ENCODE data around the gene CCDC136. TPM values are rescaled to one million over a fixed set of nuclear protein-coding genes. Genes with fewer than 3 reads are reported as not detected.

CCDC136 gene
- total and polyA plus RNA-seq, 2 donors: 18.4 to 27.3 TPM

GRCh38 chr7:128763541-128763940 lies 28.2 kb upstream of the CCDC136 start:
- WGBS: 64% methylated on average over 3 of the region's 3 CpGs
- H3K4me1 ChIP-seq (ENCODE audit: insufficient read depth): no peaks in the 10 kb centered on the region
- DNase-seq (ENCODE audit: extremely low spot score): no peak
- no peak overlapping the region for H3K27ac ChIP-seq (ENCODE audit: low read depth)
- H3K36me3 ChIP-seq (ENCODE audit: insufficient read depth): peaks cover 6% of the 10 kb centered on the region
- H3K4me3 ChIP-seq (ENCODE audit: low read depth, low read length): no peak overlapping the region

GRCh38 chr7:128767475-128768110 lies 24.2 kb upstream of the CCDC136 start:
- 95% methylated on average over 6 of the region's 6 CpGs for WGBS
- DNase-seq (ENCODE audit: extremely low spot score): no peak
- Histone ChIP-seq H3K4me3 (ENCODE audit: low read depth, low read length) (no peak overlapping the region), H3K27ac (ENCODE audit: low read depth) (no peak overlapping the region), H3K4me1 (ENCODE audit: insufficient read depth) (no peaks in the 10 kb centered on the region), H3K36me3 (ENCODE audit: insufficient read depth) (peaks cover 10% of the 10 kb centered on the region)

- Histone ChIP-seq H3K36me3 (ENCODE audit: insufficient read depth) (peaks cover 10% of the 10 kb centered on the region), H3K4me1 (ENCODE audit: insufficient read depth) (no peaks in the 10 kb centered on the region), H3K27ac (ENCODE audit: low read depth) (no peak overlapping the region), H3K4me3 (ENCODE audit: low read depth, low read length) (no peak overlapping the region)
- WGBS: 43% methylated on average over 2 of the region's 2 CpGs
- no peak for DNase-seq (ENCODE audit: extremely low spot score)
Measured at GRCh38 chr7:128770233-128770632, 21.5 kb upstream of the CCDC136 start.

DNA sequence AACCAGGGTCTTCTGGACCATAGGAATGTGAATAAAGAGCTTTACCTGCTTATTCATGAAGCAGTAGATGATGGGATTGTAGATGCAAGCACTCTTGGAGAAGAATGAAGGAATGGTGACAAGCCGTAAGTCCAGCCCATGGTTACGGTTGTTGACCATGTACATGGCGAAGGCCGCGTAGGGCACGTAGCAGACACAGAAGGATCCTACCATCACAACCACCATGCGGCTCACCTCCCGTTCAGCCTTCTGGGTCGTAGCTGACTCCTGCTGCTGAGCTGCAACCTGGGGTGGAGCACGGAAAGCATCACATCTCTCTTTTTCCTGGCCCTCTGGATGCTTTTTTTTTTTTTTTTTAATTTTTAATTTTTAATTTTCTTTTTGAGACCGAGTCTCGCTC lies 18.2 kb upstream of the CCDC136 start:
- H3K27ac ChIP-seq (ENCODE audit: low read depth): no peak overlapping the region
- no peak for DNase-seq (ENCODE audit: extremely low spot score)
- no peak overlapping the region for H3K4me3 ChIP-seq (ENCODE audit: low read depth, low read length)
- 96% methylated on average over 12 of the region's 12 CpGs for WGBS
- no peaks in the 10 kb centered on the region for H3K4me1 ChIP-seq (ENCODE audit: insufficient read depth)
- peaks cover 3% of the 10 kb centered on the region for H3K36me3 ChIP-seq (ENCODE audit: insufficient read depth)

DNA sequence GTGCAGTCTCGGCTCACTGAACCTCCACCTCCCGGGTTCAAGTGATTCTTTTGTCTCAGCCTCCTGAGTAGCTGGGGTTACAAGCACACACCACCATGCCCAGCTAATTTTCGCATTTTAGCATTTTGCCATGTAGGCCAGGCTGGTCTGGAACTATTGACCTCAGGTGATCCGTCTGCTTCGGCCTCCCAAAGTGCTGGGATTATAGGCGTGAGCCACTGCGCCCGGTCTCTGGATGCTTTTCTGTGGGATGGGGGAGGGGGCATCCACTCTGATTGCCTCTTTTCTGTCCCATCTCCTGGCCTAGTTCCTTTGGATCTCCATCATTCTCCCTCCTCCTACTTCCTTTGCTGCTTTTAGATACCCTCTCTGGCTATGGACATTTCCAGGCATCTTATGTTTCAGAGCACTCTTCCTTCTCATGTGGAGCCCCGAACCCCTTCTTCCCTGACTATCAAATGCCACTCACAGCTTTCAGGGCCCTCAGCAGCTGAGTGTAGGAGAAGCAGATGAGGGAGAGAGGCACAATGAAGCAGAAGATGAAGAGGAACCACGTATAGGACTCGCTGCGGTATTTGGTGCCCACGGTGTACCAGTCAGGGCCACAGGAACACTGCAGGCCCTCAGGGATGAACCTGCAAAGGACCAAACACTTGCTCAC lies 17.6 kb upstream of the CCDC136 start:
- no peaks in the 10 kb centered on the region for H3K4me1 ChIP-seq (ENCODE audit: insufficient read depth)
- 90% methylated on average over 13 of the region's 13 CpGs for WGBS

GRCh38 chr7:128774921-128775320 lies 16.8 kb upstream of the CCDC136 start:
- 93% methylated on average over 7 of the region's 7 CpGs for WGBS
- H3K4me3 ChIP-seq (ENCODE audit: low read depth, low read length): no peak overlapping the region
- no peaks in the 10 kb centered on the region for H3K4me1 ChIP-seq (ENCODE audit: insufficient read depth)
- H3K36me3 ChIP-seq (ENCODE audit: insufficient read depth): peaks cover 2% of the 10 kb centered on the region
- no peak overlapping the region for H3K27ac ChIP-seq (ENCODE audit: low read depth)
- no peak for DNase-seq (ENCODE audit: extremely low spot score)

More for the DNA sequence above, 17.6 kb upstream of the CCDC136 start:
- DNase-seq (ENCODE audit: extremely low spot score): no peak
- H3K4me3 ChIP-seq (ENCODE audit: low read depth, low read length): no peak overlapping the region
- peaks cover 2% of the 10 kb centered on the region for H3K36me3 ChIP-seq (ENCODE audit: insufficient read depth)
- H3K27ac ChIP-seq (ENCODE audit: low read depth): no peak overlapping the region

DNA sequence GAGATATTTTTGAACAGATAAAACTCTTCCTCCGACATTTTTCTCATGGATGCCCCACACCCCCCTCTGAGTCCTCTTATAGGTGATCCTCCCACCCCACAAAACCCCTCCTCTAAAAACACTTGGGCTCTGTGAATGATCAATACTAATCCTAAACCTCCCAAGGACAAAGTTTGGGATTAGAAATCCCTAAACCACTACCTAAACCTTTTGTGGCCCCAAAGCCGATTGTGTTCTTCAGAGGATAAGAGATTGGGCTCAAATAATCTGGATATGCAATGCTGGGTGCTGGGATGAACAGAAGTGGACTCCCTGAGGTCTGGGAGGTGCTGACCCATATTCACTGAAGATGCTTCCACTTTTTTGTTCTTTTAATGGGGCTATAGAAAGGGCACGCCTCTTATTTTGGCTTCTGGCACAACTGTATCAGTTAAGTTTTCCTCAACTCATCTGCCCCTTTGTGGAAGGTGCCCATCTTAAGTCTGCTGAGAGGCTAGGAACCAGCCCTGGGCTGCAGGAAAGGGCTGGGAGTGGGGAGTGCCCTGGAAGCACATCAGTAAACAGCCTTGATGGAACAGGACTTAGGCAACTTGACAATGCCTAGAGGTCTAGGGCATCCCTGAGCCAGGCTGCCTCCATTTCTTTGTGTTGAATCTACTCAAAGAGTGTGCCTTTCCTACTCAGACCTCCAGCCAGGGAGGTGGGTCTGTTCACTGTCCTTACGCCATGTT lies 15.9 kb upstream of the CCDC136 start, which contains the start of gene OPN1SW:
TSS of gene OPN1SW (minus strand) at position 51 of the 731 bp plus-strand sequence. CDS start at position 38, 13 bp downstream.
- no peaks in the 10 kb centered on the region for H3K36me3 ChIP-seq (ENCODE audit: insufficient read depth)
- 96% methylated on average over 4 of the region's 4 CpGs for WGBS
- H3K4me1 ChIP-seq (ENCODE audit: insufficient read depth): no peaks in the 10 kb centered on the region
- DNase-seq (ENCODE audit: extremely low spot score): no peak
- no peak within 1 kb of the TSS for H3K27ac ChIP-seq (ENCODE audit: low read depth)
- no peak within 1 kb of the TSS for H3K4me3 ChIP-seq (ENCODE audit: low read depth, low read length)

DNA sequence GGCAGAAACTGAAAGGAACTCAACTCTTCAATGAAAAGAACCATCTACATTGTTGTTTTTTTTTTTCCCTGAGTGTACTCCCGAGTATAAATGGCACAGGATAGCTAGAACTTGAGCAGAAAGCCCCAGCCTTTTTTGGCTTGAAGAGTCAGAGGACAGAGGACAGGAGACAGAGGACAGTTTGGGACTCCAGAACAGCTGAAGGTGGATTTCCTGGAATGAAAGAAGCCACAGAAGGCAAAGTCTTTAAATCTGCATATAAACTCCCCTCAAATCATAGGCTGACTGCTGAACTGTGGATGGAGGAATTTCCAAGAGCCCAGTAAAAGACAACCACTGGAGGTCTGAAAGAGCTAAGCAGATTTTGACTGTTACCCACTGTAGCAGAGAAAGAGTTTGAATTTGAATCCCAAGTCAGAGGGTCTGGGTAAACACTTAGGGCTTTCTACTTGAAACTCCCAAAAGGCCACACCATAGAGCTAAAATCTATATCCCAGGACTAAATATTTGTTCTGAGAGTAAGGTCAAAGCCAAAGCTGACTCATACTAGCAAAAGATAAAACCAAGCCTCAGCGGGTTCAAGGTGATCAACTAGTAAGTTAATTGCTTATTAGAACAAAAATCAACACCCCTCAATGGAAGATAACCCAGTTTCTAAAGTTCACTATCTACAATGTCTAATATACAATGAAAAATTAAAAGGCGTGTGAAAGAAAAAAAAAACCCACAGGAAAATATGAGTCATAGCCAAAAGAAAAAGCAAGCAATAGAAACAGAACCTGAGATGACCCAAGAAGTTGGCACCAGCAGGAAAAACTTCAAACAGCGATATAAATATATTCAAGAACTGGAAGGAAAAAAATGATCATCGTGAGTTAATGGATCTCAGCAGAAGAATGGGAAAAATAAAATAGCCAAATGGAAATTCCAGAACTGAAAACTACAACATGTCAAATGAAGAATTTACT lies 14.3 kb upstream of the CCDC136 start:
- Histone ChIP-seq H3K36me3 (ENCODE audit: insufficient read depth) (no peaks in the 10 kb centered on the region), H3K4me3 (ENCODE audit: low read depth, low read length) (no peak overlapping the region), H3K27ac (ENCODE audit: low read depth) (no peak overlapping the region), H3K4me1 (ENCODE audit: insufficient read depth) (no peaks in the 10 kb centered on the region)
- 63% methylated on average over 5 of the region's 5 CpGs for WGBS
- DNase-seq (ENCODE audit: extremely low spot score): no peak

- Histone ChIP-seq H3K27ac (ENCODE audit: low read depth) (no peak overlapping the region), H3K4me3 (ENCODE audit: low read depth, low read length) (no peak overlapping the region), H3K4me1 (ENCODE audit: insufficient read depth) (no peaks in the 10 kb centered on the region), H3K36me3 (ENCODE audit: insufficient read depth) (no peaks in the 10 kb centered on the region)
- DNase-seq (ENCODE audit: extremely low spot score): no peak
- WGBS: 95% methylated on average over 5 of the region's 5 CpGs
Measured at GRCh38 chr7:128778946-128779345, 12.8 kb upstream of the CCDC136 start.

- Histone ChIP-seq H3K27ac (ENCODE audit: low read depth) (no peak overlapping the region), H3K4me3 (ENCODE audit: low read depth, low read length) (no peak overlapping the region), H3K36me3 (ENCODE audit: insufficient read depth) (no peaks in the 10 kb centered on the region), H3K4me1 (ENCODE audit: insufficient read depth) (no peaks in the 10 kb centered on the region)
- WGBS: 39% methylated on average over 5 of the region's 5 CpGs
- no peak for DNase-seq (ENCODE audit: extremely low spot score)
Measured at GRCh38 chr7:128781126-128781525, 10.6 kb upstream of the CCDC136 start.

DNA sequence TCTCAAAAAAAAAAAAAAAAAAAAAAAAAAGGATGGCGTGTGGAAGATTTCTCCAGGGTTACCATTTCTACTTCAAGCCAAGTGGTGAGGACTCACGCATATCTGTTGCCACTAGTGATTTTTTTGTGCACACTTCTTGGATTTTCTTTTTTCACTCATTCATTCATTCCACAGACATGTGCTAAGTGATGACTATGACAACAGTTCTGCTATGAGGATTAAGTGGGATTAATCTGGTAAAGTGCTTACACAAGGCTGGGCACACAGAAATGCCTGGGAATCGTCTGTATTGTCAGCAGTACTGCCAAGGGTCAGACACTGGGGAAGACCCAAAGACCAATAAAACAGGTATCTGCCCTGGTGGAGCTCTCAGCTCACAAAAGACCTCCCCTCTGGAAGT lies 9.9 kb upstream of the CCDC136 start:
- Histone ChIP-seq H3K4me3 (ENCODE audit: low read depth, low read length) (no peak overlapping the region), H3K36me3 (ENCODE audit: insufficient read depth) (no peaks in the 10 kb centered on the region), H3K4me1 (ENCODE audit: insufficient read depth) (no peaks in the 10 kb centered on the region), H3K27ac (ENCODE audit: low read depth) (no peak overlapping the region)
- no peak for DNase-seq (ENCODE audit: extremely low spot score)
- WGBS: 38% methylated on average over 3 of the region's 3 CpGs

DNA sequence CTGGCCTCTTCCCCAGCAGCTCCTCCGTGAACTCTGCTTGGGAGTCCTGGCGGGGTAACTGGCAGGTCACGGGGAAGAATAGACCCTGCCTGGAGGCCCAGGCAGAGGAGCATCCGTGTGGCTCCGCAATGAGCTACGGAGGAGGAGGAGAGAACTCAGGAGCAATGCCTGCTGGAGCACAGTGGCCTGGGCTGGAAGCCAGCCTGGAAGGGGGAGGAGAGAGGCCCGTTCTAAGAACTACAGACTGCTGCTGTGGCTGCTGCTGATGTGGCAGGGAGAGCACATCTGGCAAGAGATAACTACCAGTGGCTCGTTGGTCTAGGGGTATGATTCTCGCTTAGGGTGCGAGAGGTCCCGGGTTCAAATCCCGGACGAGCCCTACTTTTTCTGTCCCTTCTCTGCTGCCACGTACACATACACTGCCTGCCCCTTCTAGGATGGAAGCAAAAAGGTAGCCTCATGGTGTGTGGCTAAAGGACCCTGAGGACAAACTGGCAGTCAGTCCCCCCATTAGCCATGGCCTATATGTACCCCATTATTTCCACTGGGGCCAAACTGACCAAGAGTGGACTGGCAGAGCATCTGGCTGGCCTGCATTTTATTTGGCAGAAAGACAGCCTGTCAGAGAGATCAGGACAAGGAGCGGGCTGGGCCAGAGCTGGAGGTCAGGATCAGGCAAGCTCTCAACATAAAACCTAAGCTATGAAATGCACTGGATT lies 8.5 kb upstream of the CCDC136 start:
- DNase-seq (ENCODE audit: extremely low spot score): peak; percentile 64
- H3K4me1 ChIP-seq (ENCODE audit: insufficient read depth): no peaks in the 10 kb centered on the region
- no peak overlapping the region for H3K4me3 ChIP-seq (ENCODE audit: low read depth, low read length)
- H3K27ac ChIP-seq (ENCODE audit: low read depth): no peak overlapping the region
- H3K36me3 ChIP-seq (ENCODE audit: insufficient read depth): no peaks in the 10 kb centered on the region
- 25% methylated on average over 15 of the region's 15 CpGs for WGBS

DNA sequence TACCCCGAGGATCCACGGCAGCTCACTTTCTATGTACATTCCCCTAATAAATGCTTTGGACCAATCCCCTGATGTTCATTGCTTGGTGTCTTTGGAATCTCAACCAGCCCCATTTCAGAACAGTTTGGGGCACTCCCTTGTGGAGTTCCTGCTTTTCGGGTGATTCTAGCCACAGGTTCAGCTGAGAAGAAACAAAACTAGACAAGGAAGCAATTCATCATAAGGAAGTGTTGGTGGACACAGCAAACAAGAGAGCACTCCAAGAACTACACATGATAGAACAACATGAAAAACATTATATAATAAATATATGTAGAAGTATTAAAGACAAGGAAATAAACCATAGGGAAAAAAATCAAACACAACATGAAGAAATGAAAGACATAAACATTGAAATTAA lies 6.0 kb upstream of the CCDC136 start:
- Histone ChIP-seq H3K27ac (ENCODE audit: low read depth) (no peak overlapping the region), H3K36me3 (ENCODE audit: insufficient read depth) (no peaks in the 10 kb centered on the region), H3K4me3 (ENCODE audit: low read depth, low read length) (no peak overlapping the region), H3K4me1 (ENCODE audit: insufficient read depth) (no peaks in the 10 kb centered on the region)
- 80% methylated on average over 3 of the region's 3 CpGs for WGBS
- no peak for DNase-seq (ENCODE audit: extremely low spot score)
